ENCODE data around the gene MACROD2.

Gene MACROD2

GRCh38 chr20:15811951-15812350 is 1816.6 kb downstream of the MACROD2 start:
- TF ChIP-seq CTCF (conservative IDR thresholded peaks at IDR 0.05; ENCODE audit: control insufficient read depth, insufficient read depth, low read depth, low read length): no peak
- DNase-seq (ENCODE audit: low read depth): no peak
- no peak overlapping the region for H3K4me3 ChIP-seq (ENCODE audit: control insufficient read depth, low read depth, low read length)

- no peak overlapping the region for H3K4me3 ChIP-seq (ENCODE audit: control insufficient read depth, low read depth, low read length)
- no peak for TF ChIP-seq CTCF (conservative IDR thresholded peaks at IDR 0.05; ENCODE audit: control insufficient read depth, insufficient read depth, low read depth, low read length)
- DNase-seq (ENCODE audit: low read depth): no peak
Observed at GRCh38 chr20:15812696-15813095, 1817.4 kb downstream of the MACROD2 start.

GRCh38 chr20:15814360-15814759 is 1819.0 kb downstream of the MACROD2 start:
- DNase-seq (ENCODE audit: low read depth): no peak
- TF ChIP-seq CTCF (conservative IDR thresholded peaks at IDR 0.05; ENCODE audit: control insufficient read depth, insufficient read depth, low read depth, low read length): no peak
- H3K4me3 ChIP-seq (ENCODE audit: control insufficient read depth, low read depth, low read length): no peak overlapping the region

DNA sequence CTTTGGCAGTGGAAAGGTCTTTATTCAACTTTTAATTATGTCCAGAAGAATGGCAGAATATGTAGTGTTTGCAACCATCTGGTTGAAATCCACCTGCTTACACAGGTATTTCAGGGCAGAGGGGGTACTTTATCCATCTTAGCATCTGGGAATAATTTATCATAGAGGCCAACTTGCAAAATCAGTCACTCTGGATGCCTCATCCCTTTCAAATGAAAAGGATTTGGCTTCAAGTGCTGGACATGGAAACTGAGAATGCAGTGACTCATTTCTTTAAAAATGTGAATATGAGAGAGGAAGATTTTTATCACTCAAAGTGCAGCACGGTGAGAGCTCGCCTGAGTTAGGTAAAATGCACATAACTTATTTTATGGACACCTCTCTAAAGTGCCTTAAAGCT is 1819.6 kb downstream of the MACROD2 start:
- DNase-seq (ENCODE audit: low read depth): peak; percentile 42
- no peak for TF ChIP-seq CTCF (conservative IDR thresholded peaks at IDR 0.05; ENCODE audit: control insufficient read depth, insufficient read depth, low read depth, low read length)

DNA sequence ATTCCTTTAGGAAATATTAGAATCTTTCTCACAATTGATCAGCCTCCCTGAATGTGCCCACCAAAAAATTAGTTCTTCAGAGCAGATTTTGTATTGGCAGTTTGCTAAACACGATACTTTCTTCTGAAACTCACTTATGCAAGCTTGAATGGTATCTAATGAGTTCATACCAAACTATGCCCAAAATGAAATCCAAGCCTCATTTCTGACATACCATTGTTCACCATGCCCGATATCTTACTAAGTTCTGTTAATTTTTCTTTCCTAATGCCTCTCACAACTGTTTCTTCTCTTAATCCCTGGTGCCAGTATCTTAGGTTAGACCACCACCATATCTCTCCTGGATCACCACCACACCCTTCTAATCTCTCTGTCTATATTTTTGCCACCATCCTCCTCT is 1822.0 kb downstream of the MACROD2 start:
- H3K4me3 ChIP-seq (ENCODE audit: control insufficient read depth, low read depth, low read length): no peak overlapping the region
- no peak for DNase-seq (ENCODE audit: low read depth)
- no peak for TF ChIP-seq CTCF (conservative IDR thresholded peaks at IDR 0.05; ENCODE audit: control insufficient read depth, insufficient read depth, low read depth, low read length)

More for the DNA sequence above, 1819.6 kb downstream of the MACROD2 start:
- no peak overlapping the region for H3K4me3 ChIP-seq (ENCODE audit: control insufficient read depth, low read depth, low read length)

DNA sequence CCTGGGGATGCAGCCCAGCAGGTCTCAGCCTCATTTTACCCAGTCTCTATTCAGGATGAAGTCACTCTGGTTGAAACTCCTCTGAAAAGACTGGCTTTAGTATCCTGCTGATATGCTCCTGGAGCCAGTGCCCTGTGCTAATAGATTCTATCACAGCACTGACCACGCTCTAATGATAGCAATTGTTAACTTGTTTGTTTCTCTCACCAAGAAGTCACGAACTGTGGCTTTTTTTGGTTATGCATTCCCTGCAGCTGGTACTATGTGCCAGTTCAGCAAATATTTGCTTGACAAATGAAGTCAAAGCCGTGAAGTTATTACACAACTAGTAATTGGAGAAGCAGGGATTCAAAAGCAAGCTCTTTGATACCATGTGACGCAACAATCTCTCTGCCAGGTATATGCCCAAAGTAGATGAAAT is 1823.3 kb downstream of the MACROD2 start:
- no peak for DNase-seq (ENCODE audit: low read depth)
- no peak overlapping the region for H3K4me3 ChIP-seq (ENCODE audit: control insufficient read depth, low read depth, low read length)
- no peak for TF ChIP-seq CTCF (conservative IDR thresholded peaks at IDR 0.05; ENCODE audit: control insufficient read depth, insufficient read depth, low read depth, low read length)

GRCh38 chr20:15823718-15824117 is 1828.4 kb downstream of the MACROD2 start:
- no peak for TF ChIP-seq CTCF (conservative IDR thresholded peaks at IDR 0.05; ENCODE audit: control insufficient read depth, insufficient read depth, low read depth, low read length)
- DNase-seq (ENCODE audit: low read depth): no peak
- no peak overlapping the region for H3K4me3 ChIP-seq (ENCODE audit: control insufficient read depth, low read depth, low read length)
